MM.1S (cell line): ENCODE results near the gene SUSD1.

Source experiments
- CTCF ChIP-seq: fragments of 300-600 bp; sonication (generic); IDR thresholded peaks from 2 replicates; pipeline ENCODE4 v1.5.1; 2016; ENCODE audit warnings: antibody characterized with exemption, low read length, mixed read lengths
- EZH2 ChIP-seq: fragments of 300-600 bp; sonication (generic); optimal IDR thresholded peaks from 2 replicates; pipeline ENCODE3; 2017; ENCODE audit warnings: low read depth, mild to moderate bottlenecking, antibody characterized with exemption, low read length, mixed read lengths
- EZH2phosphoT487 ChIP-seq: fragments of 300-600 bp; sonication (generic); IDR thresholded peaks from 2 replicates; pipeline ENCODE4 v1.6.1; 2018; ENCODE audit warnings: antibody characterized with exemption, low read length

DNA sequence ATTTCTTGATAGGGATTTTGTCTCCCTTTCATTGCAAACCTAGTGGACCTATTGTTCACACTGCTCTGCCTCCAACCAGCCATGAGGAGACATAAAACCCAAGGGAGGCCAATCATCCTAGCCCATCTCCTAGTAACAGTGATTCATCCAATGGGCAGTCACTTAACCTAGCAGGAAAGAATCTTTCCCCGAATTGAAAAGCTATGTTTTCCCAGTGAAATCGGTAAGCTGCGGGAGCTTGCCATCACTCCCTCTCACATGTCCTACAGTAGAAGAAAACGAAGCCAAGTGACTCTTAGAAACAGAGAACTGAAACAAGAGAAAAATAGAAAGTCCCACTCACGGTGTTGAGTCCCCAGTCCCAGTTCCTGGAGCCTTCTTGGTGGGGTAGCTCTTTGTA is 123.3 kb downstream of the SUSD1 start:
- TF ChIP-seq CTCF (no peak), EZH2 (no peak), EZH2phosphoT487 (no peak)
